GM23338 (cell line): ENCODE measurements around the gene RASSF7. TPM values are rescaled to one million over a fixed set of nuclear protein-coding genes. Genes with fewer than 3 reads are reported as not detected.

Source experiments
- ATAC-seq: fragments of 200-7000 bp; cut with Tn5 transposase; 3 replicates; pipeline ENCODE4 v1.9.1; 2020
- DNase-seq: peaks from one replicate; pipeline ENCODE4 v3.0.0-alpha.2; 2015; ENCODE audit warnings: low spot score
- H2AFZ ChIP-seq: fragments of 200-600 bp; sonication (generic); 2 replicates; pipeline ENCODE4 v1.8.0; 2016; ENCODE audit warnings: antibody characterized with exemption, mild to moderate bottlenecking, moderate library complexity
- H3F3A ChIP-seq: fragments of 200-600 bp; sonication (generic); replicated peaks from 2 replicates; pipeline ENCODE4 v1.8.0; 2017; ENCODE audit warnings: antibody characterized with exemption, mixed run types, low read depth
- H3K27ac ChIP-seq: fragments of 200-600 bp; sonication (generic); 2 replicates; pipeline ENCODE4 v1.6.1; 2016; ENCODE audit warnings: low read depth
- H3K27me3 ChIP-seq: fragments of 200-600 bp; sonication (generic); 2 replicates; pipeline ENCODE4 v1.8.0; 2016; ENCODE audit warnings: mild to moderate bottlenecking, mixed run types, moderate library complexity; ENCODE audit not compliant: insufficient read depth
- H3K36me3 ChIP-seq: fragments of 200-600 bp; sonication (generic); 2 replicates; pipeline ENCODE4 v1.8.0; 2016; ENCODE audit warnings: mild to moderate bottlenecking; ENCODE audit not compliant: insufficient read depth
- H3K4me1 ChIP-seq: fragments of 200-600 bp; sonication (generic); 2 replicates; pipeline ENCODE4 v1.8.0; 2016; ENCODE audit warnings: mild to moderate bottlenecking, moderate library complexity; ENCODE audit not compliant: insufficient read depth
- H3K4me2 ChIP-seq: fragments of 200-600 bp; sonication (generic); 2 replicates; pipeline ENCODE4 v1.7.1; 2017; ENCODE audit warnings: mixed run types
- H3K4me3 ChIP-seq: fragments of 200-600 bp; sonication (generic); 2 replicates; pipeline ENCODE4 v1.6.1; 2016; ENCODE audit warnings: mixed run types
- H3K79me2 ChIP-seq: fragments of 200-600 bp; sonication (generic); replicated peaks from 2 replicates; pipeline ENCODE4 v1.8.0; 2017; ENCODE audit warnings: mild to moderate bottlenecking; ENCODE audit not compliant: insufficient read depth
- H3K9me2 ChIP-seq: fragments of 200-600 bp; sonication (generic); 2 replicates; pipeline ENCODE4 v1.8.0; 2017; ENCODE audit not compliant: insufficient read depth
- H4K20me1 ChIP-seq: fragments of 200-600 bp; sonication (generic); replicated peaks from 2 replicates; pipeline ENCODE4 v1.8.0; 2017; ENCODE audit warnings: mild to moderate bottlenecking; ENCODE audit not compliant: insufficient read depth
- H3K27ac Mint-ChIP-seq: 2 replicates; pipeline ENCODE4 v1.8.0; 2020; ENCODE audit warnings: inconsistent platforms, mild to moderate bottlenecking, moderate library complexity, mixed read lengths
- H3K27me3 Mint-ChIP-seq: 3 replicates; pipeline ENCODE4 v1.8.0; 2022; ENCODE audit warnings: low read depth, mild to moderate bottlenecking, moderate library complexity, mixed read lengths, inconsistent platforms; ENCODE audit not compliant: insufficient read depth, poor library complexity
- H3K36me3 Mint-ChIP-seq: 3 replicates; pipeline ENCODE4 v1.8.0; 2021; ENCODE audit warnings: low read depth, mild to moderate bottlenecking, inconsistent platforms, moderate library complexity, mixed read lengths
- H3K4me1 Mint-ChIP-seq: 3 replicates; pipeline ENCODE4 v1.8.0; 2020; ENCODE audit warnings: mild to moderate bottlenecking, inconsistent platforms, mixed read lengths
- H3K4me3 Mint-ChIP-seq: 3 replicates; pipeline ENCODE4 v1.8.0; 2021; ENCODE audit warnings: moderate library complexity, mild to moderate bottlenecking, inconsistent platforms, mixed read lengths
- H3K9me3 Mint-ChIP-seq: 3 replicates; pipeline ENCODE4 v1.8.0; 2020; ENCODE audit warnings: moderate library complexity, mild to moderate bottlenecking, inconsistent platforms, mixed read lengths
- CREB1 ChIP-seq: fragments of 250-450 bp; sonication (Bioruptor Pico); IDR thresholded peaks from 2 replicates; pipeline ENCODE4 v1.5.0; 2020; ENCODE audit warnings: low read depth, mild to moderate bottlenecking, moderate library complexity
- EZH2 ChIP-seq: fragments of 200-600 bp; sonication (generic); IDR thresholded peaks from one replicate; pipeline ENCODE4 v1.8.0; 2017; ENCODE audit warnings: antibody characterized with exemption, mild to moderate bottlenecking, low read depth; ENCODE audit not compliant: unreplicated experiment
- EZH2phosphoT487 ChIP-seq: fragments of 200-600 bp; sonication (generic); IDR thresholded peaks from one replicate; pipeline ENCODE4 v1.8.1; 2018; ENCODE audit warnings: antibody characterized with exemption; ENCODE audit not compliant: unreplicated experiment
- JUNB ChIP-seq: IDR thresholded peaks from one replicate; pipeline ENCODE4 v1.6.1; 2016; ENCODE audit warnings: antibody characterized with exemption; ENCODE audit not compliant: unreplicated experiment
- NANOG ChIP-seq: IDR thresholded peaks from 2 replicates; pipeline ENCODE4 v1.6.1; 2016; ENCODE audit warnings: antibody characterized with exemption, borderline replicate concordance
- POLR2AphosphoS5 ChIP-seq: IDR thresholded peaks from 2 replicates; pipeline ENCODE4 v1.6.1; 2016; ENCODE audit warnings: antibody characterized with exemption, low read depth
- STAT1 ChIP-seq: IDR thresholded peaks from one replicate; pipeline ENCODE4 v1.6.1; 2016; ENCODE audit warnings: antibody characterized with exemption; ENCODE audit not compliant: unreplicated experiment
- ZNF114 ChIP-seq: fragments of 250-450 bp; sonication (Bioruptor Pico); IDR thresholded peaks from 2 replicates; pipeline ENCODE4 v1.5.0; 2020; ENCODE audit warnings: mild to moderate bottlenecking, moderate library complexity
- ZNF331 ChIP-seq: fragments of 250-450 bp; sonication (Bioruptor Pico); IDR thresholded peaks from 2 replicates; pipeline ENCODE4 v1.5.0; 2020; ENCODE audit warnings: low read depth, mild to moderate bottlenecking, moderate library complexity
- polyA plus RNA-seq: library from polyadenylated mRNA; unstranded; fragments of >200 nt; fragmentation: Nextera tagmentation; extraction: Ambion mirVana; gene quantifications from 2 replicates; pipeline ENCODE4 v1.2.1, GENCODE V29; 2016
- total RNA-seq: library from RNA; depleted of rRNA; stranded (reverse); fragments of >200 nt; shearing (Covaris generic); gene quantifications from 2 replicates; pipeline ENCODE4 v1.2.3, GENCODE V29; 2014
- TF ChIP-seq, protein P1 (sequence below): IDR thresholded peaks from one replicate; pipeline ENCODE4 v1.6.1; 2018; ENCODE audit warnings: antibody characterized with exemption; ENCODE audit not compliant: unreplicated experiment
- TF ChIP-seq, protein P2 (sequence below): fragments of 250-450 bp; sonication (Bioruptor Pico); IDR thresholded peaks from 2 replicates; pipeline ENCODE4 v1.5.0; 2020; ENCODE audit warnings: mild to moderate bottlenecking, moderate library complexity
- TF ChIP-seq, protein P3 (sequence below): IDR thresholded peaks from 2 replicates; pipeline ENCODE4 v1.6.1; 2016; ENCODE audit warnings: antibody characterized with exemption
- TF ChIP-seq, protein P4 (sequence below), 2 experiments: fragments of 200-600 bp in 1 of 2; sonication (generic) in 1 of 2; conservative IDR thresholded peaks; 2 replicates each; pipeline versions ENCODE4 v1.5.1 to v1.6.1; 2016 to 2017; ENCODE audit warnings: antibody characterized with exemption in 2 of 2, low read depth in 2 of 2, mild to moderate bottlenecking in 2 of 2, moderate library complexity in 1 of 2

RASSF7 gene
- total and polyA plus RNA-seq, 2 experiments from 2014 or later, result 39.6 to 64.8 TPM

DNA sequence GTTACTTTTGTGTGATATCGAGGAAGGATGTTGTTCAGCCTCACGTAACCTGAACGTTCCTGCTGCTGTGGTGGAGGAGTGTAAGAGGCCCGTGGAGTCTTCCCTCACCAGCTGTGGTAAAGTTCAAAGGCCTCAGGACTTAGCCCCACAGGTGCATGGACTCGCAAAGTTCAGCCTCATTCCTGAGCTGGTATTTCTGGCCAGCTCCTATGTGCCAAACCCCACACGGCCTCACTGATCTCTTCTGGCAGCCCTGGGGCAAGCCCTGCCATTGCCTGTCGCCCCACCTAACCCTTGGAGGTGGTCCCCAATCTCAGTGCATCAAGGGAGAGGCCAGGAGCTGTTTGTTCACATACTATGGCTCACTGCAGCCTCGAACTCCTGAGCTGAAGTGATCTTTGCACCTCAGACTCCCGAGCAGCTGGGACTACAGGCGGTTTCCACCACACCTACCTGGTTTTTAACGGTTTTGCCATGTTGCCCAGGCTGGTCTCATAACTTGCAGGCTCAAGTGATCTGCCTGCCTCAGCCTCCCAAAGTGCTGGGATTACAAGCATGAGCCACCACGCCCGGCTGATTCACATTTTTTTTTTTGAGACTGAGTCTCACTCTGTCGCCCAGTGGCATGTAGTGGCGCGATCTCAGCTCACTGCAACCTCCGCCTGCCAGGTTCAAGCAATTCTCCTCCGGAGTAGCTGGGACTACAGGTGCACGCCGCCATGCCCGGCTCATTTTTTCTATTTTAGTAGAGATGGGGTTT, 17.7 kb downstream of the RASSF7 start:
- Histone ChIP-seq H3K79me2 (peaks cover 68% of the 10 kb centered on the region), H3K4me1 (peaks cover 10% of the 10 kb centered on the region), H3K36me3 (peaks cover 8% of the 10 kb centered on the region; the same call in 1 of the 2 replicates), H3K27me3 (peaks cover 19% of the 10 kb centered on the region), H3K27ac (no peak overlapping the region), H4K20me1 (peaks cover 32% of the 10 kb centered on the region), H2AFZ (no peak overlapping the region), H3F3A (peaks cover 13% of the 10 kb centered on the region; the same call in 1 of the 2 replicates), H3K4me2 (peak overlapping the region; percentile 99), H3K4me3 (peak overlapping the region; percentile 96), H3K9me2 (no peaks in the 10 kb centered on the region)
- Mint-ChIP-seq H3K27ac (no peak overlapping the region), H3K4me1 (peaks cover 25% of the 10 kb centered on the region), H3K27me3 (peaks cover 20% of the 10 kb centered on the region), H3K36me3 (peaks cover 12% of the 10 kb centered on the region), H3K9me3 (no peaks in the 10 kb centered on the region; the same call in 2 of the 3 replicates), H3K4me3 (peak overlapping the region; percentile 90; the same call in 2 of the 3 replicates)
- DNase-seq (no peak), ATAC-seq (no peak)
- TF ChIP-seq POLR2AphosphoS5, result no peak
- TF ChIP-seq JUNB, result no peak
- TF ChIP-seq, protein P1, sequence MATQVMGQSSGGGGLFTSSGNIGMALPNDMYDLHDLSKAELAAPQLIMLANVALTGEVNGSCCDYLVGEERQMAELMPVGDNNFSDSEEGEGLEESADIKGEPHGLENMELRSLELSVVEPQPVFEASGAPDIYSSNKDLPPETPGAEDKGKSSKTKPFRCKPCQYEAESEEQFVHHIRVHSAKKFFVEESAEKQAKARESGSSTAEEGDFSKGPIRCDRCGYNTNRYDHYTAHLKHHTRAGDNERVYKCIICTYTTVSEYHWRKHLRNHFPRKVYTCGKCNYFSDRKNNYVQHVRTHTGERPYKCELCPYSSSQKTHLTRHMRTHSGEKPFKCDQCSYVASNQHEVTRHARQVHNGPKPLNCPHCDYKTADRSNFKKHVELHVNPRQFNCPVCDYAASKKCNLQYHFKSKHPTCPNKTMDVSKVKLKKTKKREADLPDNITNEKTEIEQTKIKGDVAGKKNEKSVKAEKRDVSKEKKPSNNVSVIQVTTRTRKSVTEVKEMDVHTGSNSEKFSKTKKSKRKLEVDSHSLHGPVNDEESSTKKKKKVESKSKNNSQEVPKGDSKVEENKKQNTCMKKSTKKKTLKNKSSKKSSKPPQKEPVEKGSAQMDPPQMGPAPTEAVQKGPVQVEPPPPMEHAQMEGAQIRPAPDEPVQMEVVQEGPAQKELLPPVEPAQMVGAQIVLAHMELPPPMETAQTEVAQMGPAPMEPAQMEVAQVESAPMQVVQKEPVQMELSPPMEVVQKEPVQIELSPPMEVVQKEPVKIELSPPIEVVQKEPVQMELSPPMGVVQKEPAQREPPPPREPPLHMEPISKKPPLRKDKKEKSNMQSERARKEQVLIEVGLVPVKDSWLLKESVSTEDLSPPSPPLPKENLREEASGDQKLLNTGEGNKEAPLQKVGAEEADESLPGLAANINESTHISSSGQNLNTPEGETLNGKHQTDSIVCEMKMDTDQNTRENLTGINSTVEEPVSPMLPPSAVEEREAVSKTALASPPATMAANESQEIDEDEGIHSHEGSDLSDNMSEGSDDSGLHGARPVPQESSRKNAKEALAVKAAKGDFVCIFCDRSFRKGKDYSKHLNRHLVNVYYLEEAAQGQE, result no peak
- no peak for TF ChIP-seq EZH2phosphoT487
- TF ChIP-seq EZH2, result no peak
- no peak for TF ChIP-seq STAT1
- TF ChIP-seq ZNF331, result no peak
- TF ChIP-seq ZNF114 (CRISPR knock-in tag), result no peak
- no peak for TF ChIP-seq NANOG
- TF ChIP-seq, protein P2, sequence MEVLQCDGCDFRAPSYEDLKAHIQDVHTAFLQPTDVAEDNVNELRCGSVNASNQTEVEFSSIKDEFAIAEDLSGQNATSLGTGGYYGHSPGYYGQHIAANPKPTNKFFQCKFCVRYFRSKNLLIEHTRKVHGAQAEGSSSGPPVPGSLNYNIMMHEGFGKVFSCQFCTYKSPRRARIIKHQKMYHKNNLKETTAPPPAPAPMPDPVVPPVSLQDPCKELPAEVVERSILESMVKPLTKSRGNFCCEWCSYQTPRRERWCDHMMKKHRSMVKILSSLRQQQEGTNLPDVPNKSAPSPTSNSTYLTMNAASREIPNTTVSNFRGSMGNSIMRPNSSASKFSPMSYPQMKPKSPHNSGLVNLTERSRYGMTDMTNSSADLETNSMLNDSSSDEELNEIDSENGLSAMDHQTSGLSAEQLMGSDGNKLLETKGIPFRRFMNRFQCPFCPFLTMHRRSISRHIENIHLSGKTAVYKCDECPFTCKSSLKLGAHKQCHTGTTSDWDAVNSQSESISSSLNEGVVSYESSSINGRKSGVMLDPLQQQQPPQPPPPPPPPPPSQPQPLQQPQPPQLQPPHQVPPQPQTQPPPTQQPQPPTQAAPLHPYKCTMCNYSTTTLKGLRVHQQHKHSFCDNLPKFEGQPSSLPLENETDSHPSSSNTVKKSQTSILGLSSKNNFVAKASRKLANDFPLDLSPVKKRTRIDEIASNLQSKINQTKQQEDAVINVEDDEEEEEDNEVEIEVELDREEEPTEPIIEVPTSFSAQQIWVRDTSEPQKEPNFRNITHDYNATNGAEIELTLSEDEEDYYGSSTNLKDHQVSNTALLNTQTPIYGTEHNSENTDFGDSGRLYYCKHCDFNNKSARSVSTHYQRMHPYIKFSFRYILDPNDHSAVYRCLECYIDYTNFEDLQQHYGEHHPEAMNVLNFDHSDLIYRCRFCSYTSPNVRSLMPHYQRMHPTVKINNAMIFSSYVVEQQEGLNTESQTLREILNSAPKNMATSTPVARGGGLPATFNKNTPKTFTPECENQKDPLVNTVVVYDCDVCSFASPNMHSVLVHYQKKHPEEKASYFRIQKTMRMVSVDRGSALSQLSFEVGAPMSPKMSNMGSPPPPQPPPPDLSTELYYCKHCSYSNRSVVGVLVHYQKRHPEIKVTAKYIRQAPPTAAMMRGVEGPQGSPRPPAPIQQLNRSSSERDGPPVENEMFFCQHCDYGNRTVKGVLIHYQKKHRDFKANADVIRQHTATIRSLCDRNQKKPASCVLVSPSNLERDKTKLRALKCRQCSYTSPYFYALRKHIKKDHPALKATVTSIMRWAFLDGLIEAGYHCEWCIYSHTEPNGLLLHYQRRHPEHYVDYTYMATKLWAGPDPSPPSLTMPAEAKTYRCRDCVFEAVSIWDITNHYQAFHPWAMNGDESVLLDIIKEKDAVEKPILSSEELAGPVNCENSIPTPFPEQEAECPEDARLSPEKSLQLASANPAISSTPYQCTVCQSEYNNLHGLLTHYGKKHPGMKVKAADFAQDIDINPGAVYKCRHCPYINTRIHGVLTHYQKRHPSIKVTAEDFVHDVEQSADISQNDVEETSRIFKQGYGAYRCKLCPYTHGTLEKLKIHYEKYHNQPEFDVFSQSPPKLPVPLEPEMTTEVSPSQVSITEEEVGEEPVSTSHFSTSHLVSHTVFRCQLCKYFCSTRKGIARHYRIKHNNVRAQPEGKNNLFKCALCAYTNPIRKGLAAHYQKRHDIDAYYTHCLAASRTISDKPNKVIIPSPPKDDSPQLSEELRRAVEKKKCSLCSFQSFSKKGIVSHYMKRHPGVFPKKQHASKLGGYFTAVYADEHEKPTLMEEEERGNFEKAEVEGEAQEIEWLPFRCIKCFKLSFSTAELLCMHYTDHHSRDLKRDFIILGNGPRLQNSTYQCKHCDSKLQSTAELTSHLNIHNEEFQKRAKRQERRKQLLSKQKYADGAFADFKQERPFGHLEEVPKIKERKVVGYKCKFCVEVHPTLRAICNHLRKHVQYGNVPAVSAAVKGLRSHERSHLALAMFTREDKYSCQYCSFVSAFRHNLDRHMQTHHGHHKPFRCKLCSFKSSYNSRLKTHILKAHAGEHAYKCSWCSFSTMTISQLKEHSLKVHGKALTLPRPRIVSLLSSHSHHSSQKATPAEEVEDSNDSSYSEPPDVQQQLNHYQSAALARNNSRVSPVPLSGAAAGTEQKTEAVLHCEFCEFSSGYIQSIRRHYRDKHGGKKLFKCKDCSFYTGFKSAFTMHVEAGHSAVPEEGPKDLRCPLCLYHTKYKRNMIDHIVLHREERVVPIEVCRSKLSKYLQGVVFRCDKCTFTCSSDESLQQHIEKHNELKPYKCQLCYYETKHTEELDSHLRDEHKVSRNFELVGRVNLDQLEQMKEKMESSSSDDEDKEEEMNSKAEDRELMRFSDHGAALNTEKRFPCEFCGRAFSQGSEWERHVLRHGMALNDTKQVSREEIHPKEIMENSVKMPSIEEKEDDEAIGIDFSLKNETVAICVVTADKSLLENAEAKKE (CRISPR knock-in tag), result no peak
- TF ChIP-seq, protein P3, sequence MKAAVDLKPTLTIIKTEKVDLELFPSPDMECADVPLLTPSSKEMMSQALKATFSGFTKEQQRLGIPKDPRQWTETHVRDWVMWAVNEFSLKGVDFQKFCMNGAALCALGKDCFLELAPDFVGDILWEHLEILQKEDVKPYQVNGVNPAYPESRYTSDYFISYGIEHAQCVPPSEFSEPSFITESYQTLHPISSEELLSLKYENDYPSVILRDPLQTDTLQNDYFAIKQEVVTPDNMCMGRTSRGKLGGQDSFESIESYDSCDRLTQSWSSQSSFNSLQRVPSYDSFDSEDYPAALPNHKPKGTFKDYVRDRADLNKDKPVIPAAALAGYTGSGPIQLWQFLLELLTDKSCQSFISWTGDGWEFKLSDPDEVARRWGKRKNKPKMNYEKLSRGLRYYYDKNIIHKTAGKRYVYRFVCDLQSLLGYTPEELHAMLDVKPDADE, result no peak
- TF ChIP-seq, protein P4, sequence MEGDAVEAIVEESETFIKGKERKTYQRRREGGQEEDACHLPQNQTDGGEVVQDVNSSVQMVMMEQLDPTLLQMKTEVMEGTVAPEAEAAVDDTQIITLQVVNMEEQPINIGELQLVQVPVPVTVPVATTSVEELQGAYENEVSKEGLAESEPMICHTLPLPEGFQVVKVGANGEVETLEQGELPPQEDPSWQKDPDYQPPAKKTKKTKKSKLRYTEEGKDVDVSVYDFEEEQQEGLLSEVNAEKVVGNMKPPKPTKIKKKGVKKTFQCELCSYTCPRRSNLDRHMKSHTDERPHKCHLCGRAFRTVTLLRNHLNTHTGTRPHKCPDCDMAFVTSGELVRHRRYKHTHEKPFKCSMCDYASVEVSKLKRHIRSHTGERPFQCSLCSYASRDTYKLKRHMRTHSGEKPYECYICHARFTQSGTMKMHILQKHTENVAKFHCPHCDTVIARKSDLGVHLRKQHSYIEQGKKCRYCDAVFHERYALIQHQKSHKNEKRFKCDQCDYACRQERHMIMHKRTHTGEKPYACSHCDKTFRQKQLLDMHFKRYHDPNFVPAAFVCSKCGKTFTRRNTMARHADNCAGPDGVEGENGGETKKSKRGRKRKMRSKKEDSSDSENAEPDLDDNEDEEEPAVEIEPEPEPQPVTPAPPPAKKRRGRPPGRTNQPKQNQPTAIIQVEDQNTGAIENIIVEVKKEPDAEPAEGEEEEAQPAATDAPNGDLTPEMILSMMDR (conservative IDR thresholded peaks at IDR 0.05; ENCODE audit: low read depth in 2 of 2), result no peak
- no peak for TF ChIP-seq CREB1
